ENCODE measurements around the gene GIPC3. TPM values are rescaled to one million over a fixed set of nuclear protein-coding genes. Genes with fewer than 3 reads are reported as not detected.

Gene GIPC3
- total RNA-seq, 1 donor from 2014 or later: not detected

DNA sequence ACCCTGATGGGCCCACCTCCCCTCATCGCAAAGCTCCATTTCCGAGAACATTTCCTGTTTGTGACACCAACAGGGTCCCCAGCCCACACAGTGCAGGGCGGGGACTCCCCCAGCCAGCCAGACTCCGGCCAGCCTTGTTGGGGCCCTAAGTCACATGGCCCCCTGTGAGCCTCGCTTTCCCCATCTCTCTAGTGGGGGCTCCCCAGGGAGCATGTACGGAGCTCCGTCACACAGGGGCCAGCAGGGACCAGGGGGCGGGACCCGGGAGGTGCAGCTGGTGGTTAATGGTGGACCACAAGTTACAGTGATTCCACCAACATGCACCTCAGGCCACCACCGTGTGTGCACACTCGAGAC is 19.7 kb downstream of the GIPC3 start:
- Histone ChIP-seq H3K4me2 (no peak overlapping the region), H2AFZ (replicated peaks) (no peak overlapping the region), H3K4me1 (peaks cover 12% of the 10 kb centered on the region), H3K36me3 (no peaks in the 10 kb centered on the region), H3K9me3 (ENCODE audit: low read depth) (no peaks in the 10 kb centered on the region), H3K27ac (no peak overlapping the region), H3K9ac (no peak overlapping the region), H3F3A (ENCODE audit: low read depth) (peaks cover 14% of the 10 kb centered on the region), H4K20me1 (ENCODE audit: low read depth) (no peaks in the 10 kb centered on the region), H3K4me3 (no peak overlapping the region), H3K27me3 (peaks cover 37% of the 10 kb centered on the region), H3K79me2 (ENCODE audit: low read depth) (no peaks in the 10 kb centered on the region)
- peak overlapping the region; percentile 78 for H3K27ac Mint-ChIP-seq
- no peak overlapping the region for H3K4me3 Mint-ChIP-seq
- DNase-seq (ENCODE audit: low spot score): no peak
- TF ChIP-seq EZH2 (IDR thresholded peaks at IDR 0.05) (no peak), EZH2phosphoT487 (IDR thresholded peaks at IDR 0.05) (no peak)
- TF ChIP-seq, protein P1, sequence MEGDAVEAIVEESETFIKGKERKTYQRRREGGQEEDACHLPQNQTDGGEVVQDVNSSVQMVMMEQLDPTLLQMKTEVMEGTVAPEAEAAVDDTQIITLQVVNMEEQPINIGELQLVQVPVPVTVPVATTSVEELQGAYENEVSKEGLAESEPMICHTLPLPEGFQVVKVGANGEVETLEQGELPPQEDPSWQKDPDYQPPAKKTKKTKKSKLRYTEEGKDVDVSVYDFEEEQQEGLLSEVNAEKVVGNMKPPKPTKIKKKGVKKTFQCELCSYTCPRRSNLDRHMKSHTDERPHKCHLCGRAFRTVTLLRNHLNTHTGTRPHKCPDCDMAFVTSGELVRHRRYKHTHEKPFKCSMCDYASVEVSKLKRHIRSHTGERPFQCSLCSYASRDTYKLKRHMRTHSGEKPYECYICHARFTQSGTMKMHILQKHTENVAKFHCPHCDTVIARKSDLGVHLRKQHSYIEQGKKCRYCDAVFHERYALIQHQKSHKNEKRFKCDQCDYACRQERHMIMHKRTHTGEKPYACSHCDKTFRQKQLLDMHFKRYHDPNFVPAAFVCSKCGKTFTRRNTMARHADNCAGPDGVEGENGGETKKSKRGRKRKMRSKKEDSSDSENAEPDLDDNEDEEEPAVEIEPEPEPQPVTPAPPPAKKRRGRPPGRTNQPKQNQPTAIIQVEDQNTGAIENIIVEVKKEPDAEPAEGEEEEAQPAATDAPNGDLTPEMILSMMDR (IDR thresholded peaks at IDR 0.05): no peak
- H3K9me3 Mint-ChIP-seq: no peaks in the 10 kb centered on the region
- peaks cover 11% of the 10 kb centered on the region for H3K4me1 Mint-ChIP-seq
- no peaks in the 10 kb centered on the region for H3K36me3 Mint-ChIP-seq
- peaks cover 8% of the 10 kb centered on the region for H3K27me3 Mint-ChIP-seq (ENCODE audit: insufficient read depth, low read depth)

DNA sequence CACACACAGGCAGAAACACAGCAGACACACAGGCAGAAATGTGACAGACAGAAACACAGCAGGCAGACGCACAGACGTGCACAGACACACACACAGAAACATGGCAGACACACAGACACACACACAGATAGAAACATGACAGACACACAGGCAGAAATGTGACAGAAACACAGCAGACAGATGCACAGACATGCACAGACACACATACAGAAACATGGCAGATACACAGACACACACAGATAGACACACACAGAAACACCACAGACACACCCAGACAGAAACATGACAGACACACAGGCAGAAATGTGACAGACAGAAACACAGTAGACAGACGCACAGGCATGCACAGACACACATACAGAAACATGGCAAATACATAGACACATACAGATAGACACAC is 20.1 kb downstream of the GIPC3 start:
- H3K27me3 Mint-ChIP-seq (ENCODE audit: insufficient read depth, low read depth): peaks cover 8% of the 10 kb centered on the region
- Histone ChIP-seq H3K4me3 (no peak overlapping the region), H3K27ac (no peak overlapping the region), H3K36me3 (no peaks in the 10 kb centered on the region), H3K27me3 (peaks cover 37% of the 10 kb centered on the region), H3F3A (ENCODE audit: low read depth) (peaks cover 14% of the 10 kb centered on the region), H2AFZ (replicated peaks) (no peak overlapping the region), H3K9me3 (ENCODE audit: low read depth) (no peaks in the 10 kb centered on the region), H3K4me2 (no peak overlapping the region), H3K9ac (no peak overlapping the region), H3K79me2 (ENCODE audit: low read depth) (no peaks in the 10 kb centered on the region), H3K4me1 (peaks cover 12% of the 10 kb centered on the region), H4K20me1 (ENCODE audit: low read depth) (no peaks in the 10 kb centered on the region)
- no peaks in the 10 kb centered on the region for H3K36me3 Mint-ChIP-seq
- H3K4me3 Mint-ChIP-seq: no peak overlapping the region
- peaks cover 11% of the 10 kb centered on the region for H3K4me1 Mint-ChIP-seq
- DNase-seq (ENCODE audit: low spot score): no peak
- H3K27ac Mint-ChIP-seq: no peak overlapping the region
- no peaks in the 10 kb centered on the region for H3K9me3 Mint-ChIP-seq
- TF ChIP-seq, protein P1 (IDR thresholded peaks at IDR 0.05): no peak
- no peak for TF ChIP-seq EZH2 (IDR thresholded peaks at IDR 0.05)
- TF ChIP-seq EZH2phosphoT487 (IDR thresholded peaks at IDR 0.05): no peak

DNA sequence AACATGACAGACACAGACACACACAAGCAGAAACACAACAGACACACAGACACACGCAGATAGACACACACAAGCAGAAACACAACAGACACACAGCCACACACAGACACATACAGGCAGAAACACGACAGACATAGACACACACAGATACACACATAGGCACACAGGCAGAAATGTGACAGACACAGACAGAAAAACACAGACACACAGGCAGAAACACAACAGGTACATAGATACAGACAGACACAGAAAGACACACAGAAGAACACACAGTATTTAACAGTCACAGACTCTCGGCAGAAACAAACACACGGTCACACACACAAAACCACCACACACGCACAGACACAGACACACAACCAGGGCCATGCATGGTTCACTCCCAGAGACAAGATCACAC is 20.5 kb downstream of the GIPC3 start:
- peaks cover 7% of the 10 kb centered on the region for H3K27me3 Mint-ChIP-seq (ENCODE audit: insufficient read depth, low read depth)
- H3K27me3 ChIP-seq: peaks cover 37% of the 10 kb centered on the region
- no peak overlapping the region for H3K4me3 ChIP-seq
- H3K79me2 ChIP-seq (ENCODE audit: low read depth): no peaks in the 10 kb centered on the region
- no peak for DNase-seq (ENCODE audit: low spot score)
- H4K20me1 ChIP-seq (ENCODE audit: low read depth): no peaks in the 10 kb centered on the region
- peaks cover 12% of the 10 kb centered on the region for H3K4me1 ChIP-seq
- H3F3A ChIP-seq (ENCODE audit: low read depth): peaks cover 14% of the 10 kb centered on the region
- H3K27ac Mint-ChIP-seq: no peak overlapping the region
- no peak overlapping the region for H3K4me3 Mint-ChIP-seq
- H3K36me3 Mint-ChIP-seq: no peaks in the 10 kb centered on the region
- no peaks in the 10 kb centered on the region for H3K9me3 ChIP-seq (ENCODE audit: low read depth)
- H3K4me1 Mint-ChIP-seq: peaks cover 11% of the 10 kb centered on the region
- H3K9me3 Mint-ChIP-seq: no peaks in the 10 kb centered on the region
- no peak overlapping the region for H3K4me2 ChIP-seq
- H3K27ac ChIP-seq: no peak overlapping the region
- no peaks in the 10 kb centered on the region for H3K36me3 ChIP-seq
- H2AFZ ChIP-seq (replicated peaks): no peak overlapping the region
- H3K9ac ChIP-seq: no peak overlapping the region
- TF ChIP-seq, protein P1 (IDR thresholded peaks at IDR 0.05): no peak
- no peak for TF ChIP-seq EZH2phosphoT487 (IDR thresholded peaks at IDR 0.05)
- TF ChIP-seq EZH2 (IDR thresholded peaks at IDR 0.05): no peak

Data from neural progenitor cell (in vitro differentiated cells).